Testis (tissue), 2 donors: ENCODE results near the gene ATP11C.

Source experiments
- CTCF ChIP-seq, 3 experiments: fragments of 450-650 bp in 2 of 3; fragments of 200-600 bp in 1 of 3; sonication (generic) in 1 of 3; IDR thresholded peaks; one replicate each; pipeline ENCODE4 v1.5.1; 2016 to 2019; ENCODE audit warnings: antibody characterized with exemption in 3 of 3, mild to moderate bottlenecking in 2 of 3, moderate library complexity in 1 of 3
- POLR2A ChIP-seq: fragments of 450-650 bp; IDR thresholded peaks from one replicate; pipeline ENCODE4 v1.6.1; 2017; ENCODE audit warnings: antibody characterized with exemption, mild to moderate bottlenecking, moderate library complexity

- TF ChIP-seq CTCF (IDR thresholded peaks at IDR 0.05) (no peak), POLR2A (no peak)
Measured at GRCh38 chrX:139825618-139826017, 107.2 kb downstream of the ATP11C start.
